ENCODE measurements around the gene XRN2. TPM values are rescaled to one million over a fixed set of nuclear protein-coding genes. Genes with fewer than 3 reads are reported as not detected.

Gene XRN2
- 106 and 109 TPM in 2 replicates for total RNA-seq

GRCh38 chr20:21303061-21303871 lies at the start of gene XRN2:
Gene XRN2 (plus strand): TSS chr20:21303331. CDS start chr20:21303399, 68 bp downstream.

GRCh38 chr20:21397341-21398108 lies 94.4 kb downstream of the XRN2 start, which contains the start of gene NKX2-4:
Gene NKX2-4 (minus strand): TSS chr20:21397526. CDS start chr20:21397399, 127 bp downstream.

Other genes with a start within 250 kb of the XRN2 start
- not detected in 2 replicates for gene LINC00237, start 197.0 kb upstream of the XRN2 start, total RNA-seq
- gene KIZ, start 177.2 kb upstream of the XRN2 start, total RNA-seq = 5.6 and 6.8 TPM in 2 replicates
- not detected in 2 replicates for gene NKX2-4, start 94.2 kb downstream of the XRN2 start, total RNA-seq
- not detected in 2 replicates for gene NKX2-2, start 210.7 kb downstream of the XRN2 start, total RNA-seq